Measurements from ENCODE around the gene SF3B4.
A peak's percentile ranks its signal among the peaks of the same experiment; 100 is the strongest.

SF3B4 gene

GRCh38 chr1:149914545-149914944 is 13.1 kb downstream of the SF3B4 start:
- TF ChIP-seq CTCF (IDR thresholded peaks at IDR 0.05; ENCODE audit: extremely low read depth, missing control alignments) = no peak
- DNase-seq (ENCODE audit: low spot score) = no peak

GRCh38 chr1:149906570-149907075 is 21.0 kb downstream of the SF3B4 start:
- no peak for TF ChIP-seq CTCF (IDR thresholded peaks at IDR 0.05; ENCODE audit: extremely low read depth, missing control alignments)
- no peak for DNase-seq (ENCODE audit: low spot score)

- no peak for TF ChIP-seq CTCF (IDR thresholded peaks at IDR 0.05; ENCODE audit: extremely low read depth, missing control alignments)
- no peak for DNase-seq (ENCODE audit: low spot score)
These were observed 23.6 kb downstream of the SF3B4 start for GRCh38 chr1:149903836-149904491.

- TF ChIP-seq CTCF (IDR thresholded peaks at IDR 0.05; ENCODE audit: extremely low read depth, missing control alignments) = no peak
- DNase-seq (ENCODE audit: low spot score) = peak; percentile 94
These were observed 27.9 kb downstream of the SF3B4 start, which contains the start of gene BOLA1 for GRCh38 chr1:149899460-149900284. Gene BOLA1, plus strand, starts transcription at chr1:149899568. Its CDS starts 492 bp downstream, at chr1:149900060.

- TF ChIP-seq CTCF (IDR thresholded peaks at IDR 0.05; ENCODE audit: extremely low read depth, missing control alignments) = no peak
- no peak for DNase-seq (ENCODE audit: low spot score)
These were observed 31.0 kb downstream of the SF3B4 start for GRCh38 chr1:149896575-149896974.

- TF ChIP-seq CTCF (IDR thresholded peaks at IDR 0.05; ENCODE audit: extremely low read depth, missing control alignments) = no peak
- no peak for DNase-seq (ENCODE audit: low spot score)
These were observed 38.7 kb downstream of the SF3B4 start for GRCh38 chr1:149888999-149889289.
